ENCODE results near the gene DOCK7. TPM values are rescaled to one million over a fixed set of nuclear protein-coding genes. Genes with fewer than 3 reads are reported as not detected.

The DOCK7 gene
- polyA plus RNA-seq, 3 donors: 2.9 to 3.7 (median 3.5) TPM

- Mint-ChIP-seq H3K9me3 (peaks cover 0 to 1% (median 0%) of the 10 kb centered on the region in 7 donors), H3K27ac (peak overlapping the region in 2 of 7 donors; percentile 4 to 54)
- 100% methylated on average over 2 of the region's 5 CpGs for WGBS (ENCODE audit: insufficient coverage)
Measured at GRCh38 chr1:62728963-62729362, 40.8 kb upstream of the DOCK7 start.

DNA sequence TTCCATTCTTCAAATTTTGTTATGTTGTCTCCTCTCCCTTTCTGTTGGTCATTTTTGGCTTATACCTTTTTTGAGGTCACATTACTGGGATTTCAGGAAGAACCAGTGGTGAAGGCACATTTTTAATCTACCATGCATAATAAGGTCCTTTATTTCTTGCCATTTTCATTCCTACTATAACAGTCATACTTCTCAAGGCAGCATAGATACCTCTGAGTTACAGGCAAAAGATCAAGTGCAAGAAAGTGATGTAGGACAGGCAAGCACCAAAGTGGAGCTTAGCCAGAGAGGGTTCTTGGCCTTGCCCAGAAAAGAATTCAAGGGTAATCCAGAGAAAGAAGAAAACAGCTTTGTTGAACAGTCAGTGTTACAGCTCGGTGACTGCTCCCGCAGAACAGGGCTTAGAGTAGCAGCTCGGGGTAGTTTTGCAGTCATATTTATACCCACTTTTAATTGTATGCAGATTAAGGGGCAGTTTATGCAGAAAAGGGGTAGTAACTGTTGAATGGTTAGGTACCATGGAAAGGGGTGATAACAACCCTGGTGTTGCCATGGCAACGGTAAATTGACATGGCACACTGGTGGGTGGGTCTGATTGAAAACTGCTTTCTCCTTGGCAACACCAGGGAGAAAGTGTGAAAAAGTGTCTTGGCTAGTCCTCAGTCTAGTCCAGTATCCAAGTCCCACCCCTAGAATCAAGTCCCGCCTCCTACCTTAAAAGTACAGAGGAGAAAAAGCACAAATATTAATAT, 39.6 kb upstream of the DOCK7 start:
- Mint-ChIP-seq H3K4me1 (peaks cover 30% of the 10 kb centered on the region), H3K36me3 (no peaks in the 10 kb centered on the region), H3K27ac (no peak overlapping the region), H3K9me3 (peaks cover 0 to 1% (median 0%) of the 10 kb centered on the region in 7 donors), H3K27me3 (ENCODE audit: low read depth in 3 of 3) (peaks cover 0 to 2% (median 0%) of the 10 kb centered on the region in 3 donors), H3K4me3 (no peak overlapping the region)
- no peak for TF ChIP-seq CTCF (IDR thresholded peaks at IDR 0.05)
- no peak overlapping the region for H3K4me3 ChIP-seq (replicated peaks in 1 of 3; ENCODE audit: low read depth in 2 of 3, low read length in 3 of 3)
- H3K79me2 ChIP-seq (ENCODE audit: insufficient read depth, low read length): no peaks in the 10 kb centered on the region
- no peak for DNase-seq
- no CpG with 5 or more reads among the region's 5 CpGs for WGBS (ENCODE audit: insufficient coverage)
- H3K9me3 ChIP-seq (replicated peaks in 1 of 2; ENCODE audit: control insufficient read depth in 1 of 2, insufficient read depth in 1 of 2, low read length in 2 of 2): no peaks in the 10 kb centered on the region
- peaks cover 6 to 22% of the 10 kb centered on the region in 2 donors for H3K4me1 ChIP-seq (ENCODE audit: control insufficient read depth in 1 of 2, insufficient read depth in 2 of 2, low read length in 2 of 2)
- H4K20me1 ChIP-seq (ENCODE audit: insufficient read depth, low read length): no peaks in the 10 kb centered on the region
- H2AFZ ChIP-seq (ENCODE audit: insufficient read depth, low read depth, low read length, poor library complexity, severe bottlenecking): no peak overlapping the region
- H3K9ac ChIP-seq (ENCODE audit: insufficient read depth, low read length, poor library complexity, severe bottlenecking): no peak overlapping the region
- no peak overlapping the region for H3K4me2 ChIP-seq (replicated peaks; ENCODE audit: extremely low read depth, low read length, poor library complexity, severe bottlenecking)
- intact Hi-C loops (cut with micrococcal nuclease): no loop called here
- H3K36me3 ChIP-seq (replicated peaks in 1 of 2; ENCODE audit: control insufficient read depth in 1 of 2, insufficient read depth in 2 of 2, low read length in 2 of 2): no peaks in the 10 kb centered on the region
- H3K27me3 ChIP-seq (ENCODE audit: control insufficient read depth in 2 of 2, insufficient read depth in 2 of 2, low read length in 2 of 2): no peaks in the 10 kb centered on the region
- H3K27ac ChIP-seq (ENCODE audit: low read depth in 1 of 2, low read length in 2 of 2): no peak overlapping the region

More at GRCh38 chr1:62728963-62729362, 40.8 kb upstream of the DOCK7 start:
- Histone ChIP-seq H3K79me2 (ENCODE audit: insufficient read depth, low read length) (no peaks in the 10 kb centered on the region), H3K4me2 (replicated peaks; ENCODE audit: extremely low read depth, low read length, poor library complexity, severe bottlenecking) (no peak overlapping the region), H3K36me3 (replicated peaks in 1 of 2; ENCODE audit: control insufficient read depth in 1 of 2, insufficient read depth in 2 of 2, low read length in 2 of 2) (no peaks in the 10 kb centered on the region), H3K9ac (ENCODE audit: insufficient read depth, low read length, poor library complexity, severe bottlenecking) (no peak overlapping the region), H3K4me3 (replicated peaks in 1 of 3; ENCODE audit: low read depth in 2 of 3, low read length in 3 of 3) (no peak overlapping the region), H3K9me3 (replicated peaks in 1 of 2; ENCODE audit: control insufficient read depth in 1 of 2, insufficient read depth in 1 of 2, low read length in 2 of 2) (no peaks in the 10 kb centered on the region), H3K27me3 (ENCODE audit: control insufficient read depth in 2 of 2, insufficient read depth in 2 of 2, low read length in 2 of 2) (no peaks in the 10 kb centered on the region), H2AFZ (ENCODE audit: insufficient read depth, low read depth, low read length, poor library complexity, severe bottlenecking) (no peak overlapping the region), H3K27ac (ENCODE audit: low read depth in 1 of 2, low read length in 2 of 2) (no peak overlapping the region), H3K4me1 (ENCODE audit: control insufficient read depth in 1 of 2, insufficient read depth in 2 of 2, low read length in 2 of 2) (peaks cover 0 to 13% of the 10 kb centered on the region in 2 donors), H4K20me1 (ENCODE audit: insufficient read depth, low read length) (no peaks in the 10 kb centered on the region)
- intact Hi-C loops (cut with micrococcal nuclease): no loop called here
- H3K36me3 Mint-ChIP-seq: no peaks in the 10 kb centered on the region
- no peak for TF ChIP-seq CTCF (IDR thresholded peaks at IDR 0.05)
- H3K4me1 Mint-ChIP-seq: peaks cover 22% of the 10 kb centered on the region
- H3K27me3 Mint-ChIP-seq (ENCODE audit: low read depth in 3 of 3): no peaks in the 10 kb centered on the region
- no peak for DNase-seq
- no peak overlapping the region for H3K4me3 Mint-ChIP-seq

Measured in CD14-positive monocyte (primary cell).